ENCODE data around the gene TMEM266. TPM values are rescaled to one million over a fixed set of nuclear protein-coding genes. Genes with fewer than 3 reads are reported as not detected.

Gene TMEM266
- total RNA-seq, 4 donors from 2014 or later = 0.19 to 0.72 (median 0.38) TPM; not detected in 1

DNA sequence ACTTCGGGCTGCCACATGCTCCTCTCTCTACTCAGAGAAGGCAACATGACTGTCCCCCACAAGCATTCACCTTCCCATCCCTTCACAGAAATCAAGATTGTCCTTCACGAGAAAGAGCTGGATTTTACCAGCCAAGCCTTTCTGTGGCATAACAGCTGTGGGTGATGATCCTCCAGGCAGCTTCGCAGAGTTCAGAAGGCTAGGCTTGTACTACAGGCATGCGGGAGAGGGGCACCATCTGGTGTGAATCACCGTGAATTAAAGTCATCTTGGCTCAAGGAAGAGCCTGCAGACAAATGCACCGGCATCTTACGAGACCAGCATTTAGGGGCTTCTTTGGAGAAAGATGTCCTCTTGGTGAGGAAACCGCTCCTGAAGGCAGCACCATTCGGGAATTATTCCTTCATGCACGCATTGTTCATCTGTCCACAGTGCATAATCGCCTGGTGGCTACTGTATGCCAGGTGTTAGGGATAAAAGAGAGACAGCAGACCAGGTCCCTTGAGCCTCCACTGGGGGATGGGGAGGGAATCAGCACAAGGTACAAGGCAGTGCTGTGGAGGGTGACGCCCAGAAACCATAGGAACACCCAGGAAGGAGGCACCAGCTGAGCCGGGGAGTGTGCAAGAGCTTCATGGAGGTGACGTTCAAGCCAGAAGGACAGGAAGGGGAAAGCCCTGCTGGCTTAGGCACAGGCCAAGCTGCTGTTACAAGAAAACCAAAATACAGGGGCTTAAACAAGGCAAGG is 108.6 kb downstream of the TMEM266 start:
- DNase-seq (ENCODE audit: low spot score) (no peak), ATAC-seq (ENCODE audit: low FRiP score) (no peak)
- TF ChIP-seq, protein P1, sequence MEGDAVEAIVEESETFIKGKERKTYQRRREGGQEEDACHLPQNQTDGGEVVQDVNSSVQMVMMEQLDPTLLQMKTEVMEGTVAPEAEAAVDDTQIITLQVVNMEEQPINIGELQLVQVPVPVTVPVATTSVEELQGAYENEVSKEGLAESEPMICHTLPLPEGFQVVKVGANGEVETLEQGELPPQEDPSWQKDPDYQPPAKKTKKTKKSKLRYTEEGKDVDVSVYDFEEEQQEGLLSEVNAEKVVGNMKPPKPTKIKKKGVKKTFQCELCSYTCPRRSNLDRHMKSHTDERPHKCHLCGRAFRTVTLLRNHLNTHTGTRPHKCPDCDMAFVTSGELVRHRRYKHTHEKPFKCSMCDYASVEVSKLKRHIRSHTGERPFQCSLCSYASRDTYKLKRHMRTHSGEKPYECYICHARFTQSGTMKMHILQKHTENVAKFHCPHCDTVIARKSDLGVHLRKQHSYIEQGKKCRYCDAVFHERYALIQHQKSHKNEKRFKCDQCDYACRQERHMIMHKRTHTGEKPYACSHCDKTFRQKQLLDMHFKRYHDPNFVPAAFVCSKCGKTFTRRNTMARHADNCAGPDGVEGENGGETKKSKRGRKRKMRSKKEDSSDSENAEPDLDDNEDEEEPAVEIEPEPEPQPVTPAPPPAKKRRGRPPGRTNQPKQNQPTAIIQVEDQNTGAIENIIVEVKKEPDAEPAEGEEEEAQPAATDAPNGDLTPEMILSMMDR (IDR thresholded peaks at IDR 0.05) = no peak

DNA sequence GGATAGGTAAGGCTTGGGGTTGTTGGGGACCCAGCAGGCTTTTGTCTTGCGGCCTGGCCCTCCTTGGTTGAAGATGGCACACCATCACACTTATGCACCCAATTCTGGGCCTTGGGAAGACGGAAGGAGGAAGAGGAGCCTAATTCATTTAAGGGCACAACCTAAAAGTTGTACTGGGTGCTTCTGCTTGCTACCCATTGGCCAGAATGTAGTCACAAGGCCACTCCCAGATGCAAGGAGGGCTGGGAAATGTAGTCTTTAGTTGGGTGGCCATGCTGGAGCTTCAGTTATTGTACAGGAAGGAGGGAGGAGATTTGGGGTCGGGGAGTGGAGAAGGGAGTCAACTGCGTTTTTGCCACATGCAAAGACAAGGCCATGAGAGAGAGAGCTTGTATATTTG is 109.2 kb downstream of the TMEM266 start:
- TF ChIP-seq, protein P1 (IDR thresholded peaks at IDR 0.05) = no peak
- ATAC-seq (ENCODE audit: low FRiP score) (no peak), DNase-seq (ENCODE audit: low spot score) (no peak)

DNA sequence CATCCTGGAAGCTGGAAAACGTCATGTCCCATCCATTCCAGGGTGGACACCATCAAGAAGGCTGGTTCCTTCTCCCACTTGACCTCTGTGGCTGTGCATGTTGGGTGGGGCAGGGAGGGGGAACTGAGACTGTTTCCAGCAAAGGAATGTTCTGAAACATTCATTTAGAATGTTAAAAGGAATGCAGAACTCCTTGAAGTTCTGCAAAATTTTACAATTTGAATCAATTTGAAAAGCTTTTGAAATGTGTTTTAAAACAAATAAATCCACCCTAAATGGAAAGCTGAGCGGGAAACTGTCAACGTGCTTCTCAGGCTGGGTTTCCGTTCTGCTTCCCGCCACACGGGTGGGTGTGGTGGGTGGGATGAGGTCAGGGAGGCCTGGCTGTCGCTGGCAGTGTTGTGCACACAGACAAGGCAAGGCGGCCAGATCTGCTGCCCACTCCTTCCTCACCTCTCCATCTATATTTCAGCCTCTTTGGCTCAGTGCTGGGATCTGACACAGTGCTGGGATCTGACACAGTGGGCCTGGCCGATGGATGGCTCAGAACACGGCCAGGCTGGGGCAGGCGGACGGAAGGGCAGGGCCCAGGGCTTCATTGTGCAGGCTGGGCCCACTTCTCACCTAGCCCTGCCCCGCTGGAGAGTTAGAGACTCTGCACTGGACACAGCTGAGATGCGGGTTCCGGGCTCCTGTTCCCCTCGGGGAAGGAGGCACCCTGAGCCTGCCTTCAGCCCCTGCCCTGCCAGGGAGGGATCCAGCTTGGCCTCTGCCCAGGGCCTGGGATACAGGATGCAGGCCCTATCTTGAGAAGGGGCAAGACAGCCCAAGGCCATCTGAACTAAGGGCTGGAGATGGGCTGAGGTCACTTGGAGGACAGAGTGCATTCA is 110.4 kb downstream of the TMEM266 start:
- TF ChIP-seq, protein P1 (IDR thresholded peaks at IDR 0.05) = no peak
- no peak for DNase-seq (ENCODE audit: low spot score)
- peak; percentile 39 for ATAC-seq (ENCODE audit: low FRiP score)

DNA sequence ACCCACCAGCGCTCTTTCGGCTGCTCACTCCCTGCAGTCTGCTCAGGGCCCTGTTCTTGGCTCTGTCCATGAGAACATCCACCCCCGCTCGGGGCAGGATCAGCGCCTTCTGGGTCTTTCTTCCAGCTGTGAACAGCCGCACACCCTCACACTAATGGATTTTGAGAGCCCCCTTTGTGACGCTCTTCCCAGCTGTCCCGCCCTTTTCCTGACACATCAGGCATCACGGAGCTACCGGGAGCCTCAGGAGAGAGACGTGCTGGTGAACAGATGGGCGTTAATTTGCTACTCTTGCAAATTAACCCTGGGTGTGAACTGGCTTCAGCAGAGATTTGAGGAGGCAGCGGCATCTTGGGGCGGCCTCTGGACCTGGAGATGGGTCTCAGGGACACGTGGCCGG is 113.0 kb downstream of the TMEM266 start:
- TF ChIP-seq, protein P1 (IDR thresholded peaks at IDR 0.05) = no peak
- DNase-seq (ENCODE audit: low spot score) = no peak
- ATAC-seq (ENCODE audit: low FRiP score) = no peak

DNA sequence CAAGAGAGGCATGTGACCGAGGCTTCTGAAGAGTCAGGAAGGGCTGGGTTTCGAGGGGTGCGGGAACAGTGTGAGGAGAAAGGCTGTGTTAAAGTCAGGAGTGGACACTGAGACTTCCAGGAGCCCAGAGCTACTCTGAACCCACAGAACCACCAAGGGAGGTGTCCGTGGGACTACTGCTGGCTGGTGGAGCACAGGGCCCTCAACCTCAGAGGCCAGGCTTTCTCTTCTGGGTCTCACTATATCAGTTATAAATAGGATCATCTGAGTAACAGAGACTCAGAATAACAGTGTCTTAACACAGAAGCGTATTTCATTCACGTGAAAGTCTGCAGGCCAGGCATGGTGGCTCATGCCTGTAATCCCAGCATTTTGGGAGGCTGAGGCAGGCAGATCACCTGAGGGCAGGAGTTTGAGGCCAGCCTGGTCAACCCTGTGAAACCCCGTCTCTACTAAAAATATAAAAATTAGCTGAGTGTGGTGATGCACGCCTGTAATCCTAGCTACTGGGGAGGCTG is 113.6 kb downstream of the TMEM266 start:
- TF ChIP-seq, protein P1 (IDR thresholded peaks at IDR 0.05) = no peak
- ATAC-seq (ENCODE audit: low FRiP score) (no peak), DNase-seq (ENCODE audit: low spot score) (no peak)

DNA sequence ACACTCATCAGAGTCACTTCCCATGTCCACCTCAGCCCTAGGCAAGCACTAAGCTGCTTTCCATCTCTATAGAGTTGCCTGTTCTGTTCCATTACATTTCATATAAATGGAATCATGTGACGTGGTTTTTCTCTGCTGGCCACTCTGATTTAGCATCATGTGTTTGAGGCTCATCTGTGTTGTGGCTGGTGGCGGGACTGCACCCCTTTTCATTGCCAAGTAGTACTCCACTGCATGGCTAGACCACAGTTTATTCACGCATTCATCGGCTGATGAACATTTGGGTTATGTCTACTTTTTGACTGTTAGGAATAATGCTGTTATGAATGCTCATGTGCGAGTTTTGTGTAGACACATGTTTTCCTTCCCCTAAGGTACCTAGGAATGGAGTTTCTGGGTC is 114.9 kb downstream of the TMEM266 start:
- ATAC-seq (ENCODE audit: low FRiP score) (no peak), DNase-seq (ENCODE audit: low spot score) (no peak)
- TF ChIP-seq, protein P1 (IDR thresholded peaks at IDR 0.05) = no peak

All from omental fat pad (tissue), 4 donors.